PC-3 (cell line): ENCODE measurements around the gene PGAP6.

ENCODE experiments used
- EZH2phosphoT487 ChIP-seq: fragments of 300-600 bp; sonication (generic); IDR thresholded peaks from 2 replicates; pipeline ENCODE4 v1.6.1; 2018; ENCODE audit warnings: mild to moderate bottlenecking, antibody characterized with exemption, low read length, borderline replicate concordance
- TF ChIP-seq, protein P1 (sequence below): fragments of 300-600 bp; sonication (generic); conservative IDR thresholded peaks from 2 replicates; pipeline ENCODE4 v1.5.1; 2017; ENCODE audit warnings: antibody characterized with exemption, low read depth, mild to moderate bottlenecking, low read length

- TF ChIP-seq, protein P1, sequence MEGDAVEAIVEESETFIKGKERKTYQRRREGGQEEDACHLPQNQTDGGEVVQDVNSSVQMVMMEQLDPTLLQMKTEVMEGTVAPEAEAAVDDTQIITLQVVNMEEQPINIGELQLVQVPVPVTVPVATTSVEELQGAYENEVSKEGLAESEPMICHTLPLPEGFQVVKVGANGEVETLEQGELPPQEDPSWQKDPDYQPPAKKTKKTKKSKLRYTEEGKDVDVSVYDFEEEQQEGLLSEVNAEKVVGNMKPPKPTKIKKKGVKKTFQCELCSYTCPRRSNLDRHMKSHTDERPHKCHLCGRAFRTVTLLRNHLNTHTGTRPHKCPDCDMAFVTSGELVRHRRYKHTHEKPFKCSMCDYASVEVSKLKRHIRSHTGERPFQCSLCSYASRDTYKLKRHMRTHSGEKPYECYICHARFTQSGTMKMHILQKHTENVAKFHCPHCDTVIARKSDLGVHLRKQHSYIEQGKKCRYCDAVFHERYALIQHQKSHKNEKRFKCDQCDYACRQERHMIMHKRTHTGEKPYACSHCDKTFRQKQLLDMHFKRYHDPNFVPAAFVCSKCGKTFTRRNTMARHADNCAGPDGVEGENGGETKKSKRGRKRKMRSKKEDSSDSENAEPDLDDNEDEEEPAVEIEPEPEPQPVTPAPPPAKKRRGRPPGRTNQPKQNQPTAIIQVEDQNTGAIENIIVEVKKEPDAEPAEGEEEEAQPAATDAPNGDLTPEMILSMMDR, result no peak
- TF ChIP-seq EZH2phosphoT487, result no peak
Measured at GRCh38 chr16:354971-355461, 26.8 kb downstream of the PGAP6 start.
